Cardiac muscle cell (in vitro differentiated cells and primary cell): Measurements from ENCODE around the gene CACNA1A. TPM values are rescaled to one million over a fixed set of nuclear protein-coding genes. Genes with fewer than 3 reads are reported as not detected.

Source experiments
- DNase-seq, 2 donors: peaks; one replicate each; pipeline versions ENCODE4 v3.0.0 to v3.0.0-alpha.2; 2010 to 2017; ENCODE audit warnings: low read depth in 1 of 2, low spot score in 1 of 2
- H3K27ac ChIP-seq: fragments of 200-600 bp; sonication (generic); 2 replicates; pipeline ENCODE4 v1.5.1; 2016
- H3K27me3 ChIP-seq: fragments of 200-600 bp; sonication (generic); 2 replicates; pipeline ENCODE4 v1.6.0; 2016; ENCODE audit warnings: control low read depth
- H3K36me3 ChIP-seq: fragments of 200-600 bp; sonication (generic); 2 replicates; pipeline ENCODE4 v1.5.1; 2016; ENCODE audit warnings: control low read depth
- H3K4me1 ChIP-seq: fragments of 200-600 bp; sonication (generic); 2 replicates; pipeline ENCODE4 v1.8.1; 2017; ENCODE audit warnings: low read depth, mild to moderate bottlenecking, mixed run types
- H3K4me3 ChIP-seq: fragments of 200-600 bp; sonication (generic); 2 replicates; pipeline ENCODE4 v1.5.1; 2016; ENCODE audit warnings: mild to moderate bottlenecking
- H3K9me3 ChIP-seq: fragments of 200-600 bp; sonication (generic); 2 replicates; pipeline ENCODE4 v1.5.1; 2017; ENCODE audit warnings: low read depth, mild to moderate bottlenecking, control low read depth
- CTCF ChIP-seq: IDR thresholded peaks from 2 replicates; pipeline ENCODE4 v1.5.1; 2012; ENCODE audit warnings: low read depth, mild to moderate bottlenecking, low read length
- polyA plus RNA-seq: library from polyadenylated mRNA; unstranded; fragments of >200 nt; fragmentation: Nextera tagmentation; extraction: Ambion mirVana; gene quantifications from 2 replicates; pipeline ENCODE4 v1.2.1, GENCODE V29; 2016
- total RNA-seq: library from RNA; depleted of rRNA; stranded (reverse); fragments of >200 nt; gene quantifications from 2 replicates; pipeline ENCODE4 v1.2.3, GENCODE V29; 2016

CACNA1A gene
- total and polyA plus RNA-seq, 2 experiments from 2014 or later = 5.6 to 6.8 TPM

GRCh38 chr19:13165162-13165997 lies 340.9 kb downstream of the CACNA1A start:
- Histone ChIP-seq H3K36me3 (no peaks in the 10 kb centered on the region), H3K4me3 (no peak overlapping the region), H3K27ac (peak overlapping the region; percentile 59), H3K27me3 (no peaks in the 10 kb centered on the region), H3K9me3 (no peaks in the 10 kb centered on the region), H3K4me1 (peaks cover 21% of the 10 kb centered on the region)
- DNase-seq = peak in 1 of 2 donors; percentile 47
- no peak for TF ChIP-seq CTCF

DNA sequence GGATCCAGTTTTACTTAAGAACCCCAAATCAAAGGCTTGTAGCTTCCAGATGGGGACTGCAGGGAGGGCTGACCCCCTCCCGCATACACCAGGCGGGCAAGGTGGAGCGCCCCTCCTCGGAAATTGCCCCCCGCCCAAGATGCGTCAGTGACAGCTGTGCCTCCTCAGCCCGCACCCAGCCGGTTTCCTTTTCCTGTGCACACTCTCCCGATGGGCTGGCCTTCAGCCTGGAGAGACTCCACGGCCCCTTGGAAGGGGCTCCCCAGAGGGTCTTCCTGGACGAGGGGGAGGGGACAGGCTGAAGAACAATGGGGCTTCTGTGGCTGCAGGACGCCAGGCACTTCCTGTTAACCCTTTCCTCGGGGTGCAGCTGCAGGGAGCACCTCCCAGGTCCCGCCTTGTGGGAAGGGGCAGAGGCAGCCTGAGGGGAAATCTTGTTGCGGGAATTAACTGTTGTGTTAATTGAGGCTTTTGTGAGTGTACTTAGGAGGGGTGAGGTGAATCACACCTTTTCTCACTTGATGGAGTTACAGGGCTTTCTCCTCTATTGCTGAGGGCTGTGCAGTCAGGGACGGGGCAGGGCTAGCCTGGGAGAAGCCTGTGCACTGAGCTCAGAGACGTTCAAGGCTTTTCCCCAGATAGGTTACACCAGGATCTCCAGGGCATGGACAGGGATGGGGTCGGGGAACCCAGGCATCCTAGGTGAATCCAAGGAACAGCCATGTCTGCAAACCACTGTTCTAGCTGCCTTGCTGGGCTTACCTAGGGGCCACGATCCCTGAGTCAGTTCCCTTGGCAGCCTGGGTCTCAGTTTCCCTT lies 341.7 kb downstream of the CACNA1A start:
- no peaks in the 10 kb centered on the region for H3K27me3 ChIP-seq
- TF ChIP-seq CTCF = no peak
- no peaks in the 10 kb centered on the region for H3K9me3 ChIP-seq
- no peak overlapping the region for H3K4me3 ChIP-seq
- no peaks in the 10 kb centered on the region for H3K36me3 ChIP-seq
- H3K27ac ChIP-seq = peak overlapping the region; percentile 59
- peak; percentile 57 to 96 for DNase-seq
- H3K4me1 ChIP-seq = peaks cover 21% of the 10 kb centered on the region

DNA sequence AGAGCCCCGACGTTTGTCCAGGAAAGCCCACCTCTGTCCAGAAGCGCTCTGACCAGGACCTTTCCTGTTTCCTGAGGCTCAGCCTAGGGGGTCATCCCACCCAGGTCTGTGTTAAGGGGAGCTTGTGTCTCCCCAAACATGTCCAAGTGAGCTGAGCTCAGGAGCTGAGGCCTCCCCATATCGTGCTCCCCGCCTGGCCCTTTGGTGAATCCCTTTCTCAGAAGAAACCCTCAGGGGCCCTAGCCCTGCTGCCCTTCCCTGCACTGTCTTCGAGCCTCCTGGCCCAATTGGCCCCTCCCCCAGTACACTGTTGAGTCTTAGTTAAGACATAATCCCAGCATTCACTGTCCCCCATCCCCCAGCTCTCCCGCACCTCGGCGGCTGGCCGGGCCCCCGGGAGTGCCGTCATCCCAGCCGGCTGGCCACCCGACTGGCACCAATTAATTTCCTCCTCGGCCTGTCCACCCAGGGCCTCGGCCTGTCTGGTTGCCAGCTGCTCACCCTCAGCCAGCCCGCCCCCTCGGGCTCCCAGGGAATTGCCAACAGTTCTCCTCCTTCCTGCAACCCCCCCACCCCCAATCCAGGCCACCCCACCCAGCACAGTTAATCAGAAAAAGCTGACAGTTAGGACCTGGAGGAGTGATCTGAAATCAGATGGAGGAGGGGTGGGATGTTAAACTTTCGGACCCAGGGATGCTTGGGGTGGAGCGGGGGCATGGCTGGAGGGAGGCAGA lies 342.5 kb downstream of the CACNA1A start:
- Histone ChIP-seq H3K4me3 (no peak overlapping the region), H3K36me3 (no peaks in the 10 kb centered on the region), H3K9me3 (no peaks in the 10 kb centered on the region), H3K4me1 (peaks cover 21% of the 10 kb centered on the region), H3K27ac (peak overlapping the region; percentile 59), H3K27me3 (no peaks in the 10 kb centered on the region)
- DNase-seq = peak; percentile 54 to 95
- no peak for TF ChIP-seq CTCF

DNA sequence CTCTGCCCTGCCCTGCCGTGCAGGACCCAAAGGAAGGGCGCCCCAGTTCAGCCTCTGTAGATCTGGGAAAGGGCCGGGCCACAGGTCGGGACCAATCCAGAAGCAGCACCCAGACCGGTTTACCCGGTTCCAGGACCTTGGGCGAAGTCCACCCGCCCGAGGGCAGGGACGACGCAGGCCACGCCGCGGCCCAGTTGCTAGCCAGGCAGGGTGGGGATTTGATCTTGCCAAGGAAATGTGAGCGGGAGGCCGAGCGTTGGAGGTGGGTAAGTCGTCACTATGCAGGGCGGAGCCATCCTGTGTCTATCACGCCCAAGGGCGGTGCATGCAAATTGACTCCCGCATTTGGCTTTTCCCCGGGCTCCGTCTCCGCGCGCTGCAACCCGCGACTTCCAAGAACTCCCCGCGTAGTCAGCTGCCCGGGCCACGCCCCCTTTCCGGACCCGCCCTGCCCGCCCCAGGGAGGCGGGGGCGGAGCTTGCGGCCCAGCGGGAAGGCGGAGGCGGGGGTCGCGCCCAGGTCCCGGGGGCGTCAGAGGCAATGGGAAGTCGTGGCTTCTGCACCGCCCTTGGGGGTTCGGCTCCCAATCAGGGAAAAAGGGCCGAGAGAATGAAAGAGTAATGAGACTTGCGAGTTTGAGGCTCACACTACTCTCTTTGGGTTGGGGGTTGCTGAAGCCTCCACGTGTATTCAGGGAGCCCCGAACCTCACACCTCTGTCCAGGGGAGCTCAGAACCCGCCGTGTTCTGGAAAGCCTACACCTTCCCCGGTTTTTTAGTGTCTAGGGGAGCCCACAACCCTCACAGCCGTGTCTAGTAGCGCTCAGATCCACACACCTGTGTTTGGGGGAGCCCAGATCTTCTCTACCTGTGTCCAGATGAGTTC lies 343.3 kb downstream of the CACNA1A start:
- no peak for TF ChIP-seq CTCF
- H3K4me3 ChIP-seq = peak overlapping the region; percentile 8
- no peaks in the 10 kb centered on the region for H3K27me3 ChIP-seq
- DNase-seq = peak; percentile 97 to 99
- H3K36me3 ChIP-seq = no peaks in the 10 kb centered on the region
- no peaks in the 10 kb centered on the region for H3K9me3 ChIP-seq
- H3K4me1 ChIP-seq = peaks cover 21% of the 10 kb centered on the region
- peak overlapping the region; percentile 59 for H3K27ac ChIP-seq
